Neural cell (in vitro differentiated cells): ENCODE measurements around the gene C5orf46. TPM values are rescaled to one million over a fixed set of nuclear protein-coding genes. Genes with fewer than 3 reads are reported as not detected.

Source experiments
- H2AFZ ChIP-seq: fragments of 200-600, 300-800 bp; sonication (generic), shearing (Covaris generic); 2 replicates; pipeline ENCODE4 v1.6.0; 2014; ENCODE audit warnings: low read depth, mild to moderate bottlenecking, antibody characterized with exemption, low read length, moderate library complexity
- H3F3A ChIP-seq: fragments of 200-600 bp; shearing (Covaris generic); 2 replicates; pipeline ENCODE4 v1.6.1; 2016; ENCODE audit warnings: mild to moderate bottlenecking, moderate library complexity, mixed read lengths, antibody characterized with exemption, low read length; ENCODE audit not compliant: insufficient read depth, poor library complexity, severe bottlenecking
- H3K27ac ChIP-seq: fragments of 200-600, 300-800 bp; sonication (generic), shearing (Covaris generic); 2 replicates; pipeline ENCODE4 v1.5.1; 2014; ENCODE audit warnings: mild to moderate bottlenecking, low read length, moderate library complexity
- H3K27me3 ChIP-seq: fragments of 300-800, 200-600 bp; sonication (generic), shearing (Covaris generic); 2 replicates; pipeline ENCODE4 v1.6.0; 2014; ENCODE audit warnings: mild to moderate bottlenecking, low read depth, low read length, moderate library complexity; ENCODE audit not compliant: insufficient read depth
- H3K36me3 ChIP-seq: fragments of 300-800, 200-600 bp; sonication (generic), shearing (Covaris generic); 2 replicates; pipeline ENCODE4 v1.5.1; 2014; ENCODE audit warnings: mild to moderate bottlenecking, antibody characterized with exemption, low read length, moderate library complexity; ENCODE audit not compliant: insufficient read depth
- H3K4me2 ChIP-seq: fragments of 300-800, 200-600 bp; sonication (generic), shearing (Covaris generic); 2 replicates; pipeline ENCODE4 v1.6.0; 2014; ENCODE audit warnings: mild to moderate bottlenecking, low read length
- H3K4me3 ChIP-seq: fragments of 300-800, 200-600 bp; sonication (generic), shearing (Covaris generic); 2 replicates; pipeline ENCODE4 v1.5.1; 2014; ENCODE audit warnings: mild to moderate bottlenecking, low read length, moderate library complexity
- H3K79me2 ChIP-seq: fragments of 200-600 bp; shearing (Covaris generic); replicated peaks from 2 replicates; pipeline ENCODE4 v1.6.0; 2014; ENCODE audit warnings: mild to moderate bottlenecking, low read length, moderate library complexity; ENCODE audit not compliant: insufficient read depth
- H3K9ac ChIP-seq: fragments of 300-800, 200-600 bp; sonication (generic), shearing (Covaris generic); 2 replicates; pipeline ENCODE4 v1.6.1; 2016; ENCODE audit warnings: mild to moderate bottlenecking, low read length, mixed read lengths
- H3K9me2 ChIP-seq: fragments of 200-600 bp; shearing (Covaris generic); 2 replicates; pipeline ENCODE4 v1.6.1; 2016; ENCODE audit warnings: mild to moderate bottlenecking, low read length, mixed read lengths; ENCODE audit not compliant: insufficient read depth
- H3K9me3 ChIP-seq: fragments of 200-600, 300-800 bp; sonication (generic), shearing (Covaris generic); 2 replicates; pipeline ENCODE4 v1.6.1; 2016; ENCODE audit warnings: mild to moderate bottlenecking, mixed run types, low read length, moderate library complexity, mixed read lengths
- H4K20me1 ChIP-seq: fragments of 200-600 bp; shearing (Covaris generic); 2 replicates; pipeline ENCODE4 v1.6.1; 2016; ENCODE audit warnings: mild to moderate bottlenecking, mixed run types; ENCODE audit not compliant: insufficient read depth
- EP300 ChIP-seq: fragments of 450-650 bp; conservative IDR thresholded peaks from 2 replicates; pipeline ENCODE4 v1.6.1; 2014; ENCODE audit warnings: antibody characterized with exemption, mild to moderate bottlenecking, moderate library complexity; ENCODE audit not compliant: poor library complexity, severe bottlenecking
- EZH2 ChIP-seq: fragments of 200-600, 300-800 bp; shearing (Covaris generic), sonication (generic); IDR thresholded peaks from 2 replicates; pipeline ENCODE4 v1.6.1; 2014; ENCODE audit warnings: antibody characterized with exemption, low read length, borderline replicate concordance, mild to moderate bottlenecking; ENCODE audit not compliant: insufficient read depth, poor library complexity, severe bottlenecking
- MXI1 ChIP-seq: fragments of 450-650 bp; conservative IDR thresholded peaks from 2 replicates; pipeline ENCODE4 v1.6.1; 2014; ENCODE audit warnings: antibody characterized with exemption, mild to moderate bottlenecking; ENCODE audit not compliant: poor library complexity, severe bottlenecking
- POLR2AphosphoS5 ChIP-seq: IDR thresholded peaks from 2 replicates; pipeline ENCODE4 v1.6.1; 2012
- RAD21 ChIP-seq: fragments of 450-650 bp; conservative IDR thresholded peaks from 2 replicates; pipeline ENCODE4 v1.6.1; 2014; ENCODE audit warnings: antibody characterized with exemption, mild to moderate bottlenecking, moderate library complexity
- SMC3 ChIP-seq: fragments of 450-650 bp; conservative IDR thresholded peaks from 2 replicates; pipeline ENCODE4 v1.6.1; 2014; ENCODE audit warnings: antibody characterized with exemption, mild to moderate bottlenecking, moderate library complexity; ENCODE audit not compliant: poor library complexity
- TAF1 ChIP-seq: IDR thresholded peaks from 2 replicates; pipeline ENCODE4 v1.6.1; 2012; ENCODE audit warnings: low read depth
- polyA plus RNA-seq: library from polyadenylated mRNA; depleted of rRNA; stranded (reverse); fragments of >200 nt; gene quantifications from 2 replicates; pipeline ENCODE4 v1.2.3, GENCODE V29; 2014
- TF ChIP-seq, protein P1 (sequence below): fragments of 450-650 bp; IDR thresholded peaks from 2 replicates; pipeline ENCODE4 v1.5.1; 2014; ENCODE audit warnings: antibody characterized with exemption, mild to moderate bottlenecking, moderate library complexity; ENCODE audit not compliant: poor library complexity, severe bottlenecking
- TF ChIP-seq, protein P2 (sequence below): IDR thresholded peaks from 2 replicates; pipeline ENCODE4 v1.6.1; 2012; ENCODE audit warnings: borderline replicate concordance

The C5orf46 gene
- polyA plus RNA-seq, 1 donor from 2014 or later = not detected

GRCh38 chr5:147856801-147857200 lies 49.5 kb downstream of the C5orf46 start:
- Histone ChIP-seq H3K27ac (no peak overlapping the region), H3K9ac (no peak overlapping the region), H3K4me2 (no peak overlapping the region), H3K9me3 (no peaks in the 10 kb centered on the region), H2AFZ (no peak overlapping the region), H3K79me2 (no peaks in the 10 kb centered on the region), H3K4me3 (no peak overlapping the region), H4K20me1 (no peaks in the 10 kb centered on the region), H3K27me3 (no peaks in the 10 kb centered on the region), H3K9me2 (no peaks in the 10 kb centered on the region), H3F3A (no peaks in the 10 kb centered on the region), H3K36me3 (no peaks in the 10 kb centered on the region)
- TF ChIP-seq SMC3 (no peak), MXI1 (no peak), POLR2AphosphoS5 (no peak), TAF1 (no peak), RAD21 (no peak), EP300 (no peak), EZH2 (no peak)
- TF ChIP-seq, protein P1, sequence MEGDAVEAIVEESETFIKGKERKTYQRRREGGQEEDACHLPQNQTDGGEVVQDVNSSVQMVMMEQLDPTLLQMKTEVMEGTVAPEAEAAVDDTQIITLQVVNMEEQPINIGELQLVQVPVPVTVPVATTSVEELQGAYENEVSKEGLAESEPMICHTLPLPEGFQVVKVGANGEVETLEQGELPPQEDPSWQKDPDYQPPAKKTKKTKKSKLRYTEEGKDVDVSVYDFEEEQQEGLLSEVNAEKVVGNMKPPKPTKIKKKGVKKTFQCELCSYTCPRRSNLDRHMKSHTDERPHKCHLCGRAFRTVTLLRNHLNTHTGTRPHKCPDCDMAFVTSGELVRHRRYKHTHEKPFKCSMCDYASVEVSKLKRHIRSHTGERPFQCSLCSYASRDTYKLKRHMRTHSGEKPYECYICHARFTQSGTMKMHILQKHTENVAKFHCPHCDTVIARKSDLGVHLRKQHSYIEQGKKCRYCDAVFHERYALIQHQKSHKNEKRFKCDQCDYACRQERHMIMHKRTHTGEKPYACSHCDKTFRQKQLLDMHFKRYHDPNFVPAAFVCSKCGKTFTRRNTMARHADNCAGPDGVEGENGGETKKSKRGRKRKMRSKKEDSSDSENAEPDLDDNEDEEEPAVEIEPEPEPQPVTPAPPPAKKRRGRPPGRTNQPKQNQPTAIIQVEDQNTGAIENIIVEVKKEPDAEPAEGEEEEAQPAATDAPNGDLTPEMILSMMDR = no peak
- TF ChIP-seq, protein P2, sequence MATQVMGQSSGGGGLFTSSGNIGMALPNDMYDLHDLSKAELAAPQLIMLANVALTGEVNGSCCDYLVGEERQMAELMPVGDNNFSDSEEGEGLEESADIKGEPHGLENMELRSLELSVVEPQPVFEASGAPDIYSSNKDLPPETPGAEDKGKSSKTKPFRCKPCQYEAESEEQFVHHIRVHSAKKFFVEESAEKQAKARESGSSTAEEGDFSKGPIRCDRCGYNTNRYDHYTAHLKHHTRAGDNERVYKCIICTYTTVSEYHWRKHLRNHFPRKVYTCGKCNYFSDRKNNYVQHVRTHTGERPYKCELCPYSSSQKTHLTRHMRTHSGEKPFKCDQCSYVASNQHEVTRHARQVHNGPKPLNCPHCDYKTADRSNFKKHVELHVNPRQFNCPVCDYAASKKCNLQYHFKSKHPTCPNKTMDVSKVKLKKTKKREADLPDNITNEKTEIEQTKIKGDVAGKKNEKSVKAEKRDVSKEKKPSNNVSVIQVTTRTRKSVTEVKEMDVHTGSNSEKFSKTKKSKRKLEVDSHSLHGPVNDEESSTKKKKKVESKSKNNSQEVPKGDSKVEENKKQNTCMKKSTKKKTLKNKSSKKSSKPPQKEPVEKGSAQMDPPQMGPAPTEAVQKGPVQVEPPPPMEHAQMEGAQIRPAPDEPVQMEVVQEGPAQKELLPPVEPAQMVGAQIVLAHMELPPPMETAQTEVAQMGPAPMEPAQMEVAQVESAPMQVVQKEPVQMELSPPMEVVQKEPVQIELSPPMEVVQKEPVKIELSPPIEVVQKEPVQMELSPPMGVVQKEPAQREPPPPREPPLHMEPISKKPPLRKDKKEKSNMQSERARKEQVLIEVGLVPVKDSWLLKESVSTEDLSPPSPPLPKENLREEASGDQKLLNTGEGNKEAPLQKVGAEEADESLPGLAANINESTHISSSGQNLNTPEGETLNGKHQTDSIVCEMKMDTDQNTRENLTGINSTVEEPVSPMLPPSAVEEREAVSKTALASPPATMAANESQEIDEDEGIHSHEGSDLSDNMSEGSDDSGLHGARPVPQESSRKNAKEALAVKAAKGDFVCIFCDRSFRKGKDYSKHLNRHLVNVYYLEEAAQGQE = no peak

DNA sequence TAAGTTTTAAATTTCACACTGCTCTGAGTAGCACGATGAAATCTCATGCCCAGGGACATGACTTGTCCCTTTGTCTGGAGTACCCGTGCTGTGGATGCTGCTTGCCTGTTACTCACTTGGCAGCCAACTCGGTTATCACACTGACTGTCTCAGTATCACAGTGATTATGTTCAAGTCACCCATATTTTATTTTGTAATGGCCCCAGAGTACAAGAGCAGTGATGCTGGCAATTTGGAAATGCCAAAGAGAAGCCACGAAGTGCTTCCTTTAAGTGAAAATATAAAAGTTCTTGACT lies 50.6 kb downstream of the C5orf46 start:
- Histone ChIP-seq H3K9me2 (no peaks in the 10 kb centered on the region), H3K9ac (no peak overlapping the region), H3F3A (no peaks in the 10 kb centered on the region), H3K36me3 (no peaks in the 10 kb centered on the region), H3K4me2 (no peak overlapping the region), H3K79me2 (no peaks in the 10 kb centered on the region), H3K27ac (no peak overlapping the region), H3K9me3 (no peaks in the 10 kb centered on the region), H2AFZ (no peak overlapping the region), H4K20me1 (no peaks in the 10 kb centered on the region), H3K4me3 (no peak overlapping the region), H3K27me3 (no peaks in the 10 kb centered on the region)
- no peak for TF ChIP-seq MXI1
- TF ChIP-seq, protein P2 = no peak
- no peak for TF ChIP-seq POLR2AphosphoS5
- no peak for TF ChIP-seq EZH2
- TF ChIP-seq RAD21 = no peak
- TF ChIP-seq EP300 = no peak
- no peak for TF ChIP-seq SMC3
- no peak for TF ChIP-seq TAF1
- TF ChIP-seq, protein P1 = no peak
